ENCODE results near the gene SHC2. TPM values are rescaled to one million over a fixed set of nuclear protein-coding genes. Genes with fewer than 3 reads are reported as not detected.

Gene SHC2
- total and polyA plus RNA-seq, 2 of the 13 experiments (the other 11 are each of a cell fraction or from before 2014, with no cell fraction given), result 9.0 to 18.3 TPM

GRCh38 chr19:455031-455705, 5.7 kb downstream of the SHC2 start:
- DNase-seq (ENCODE audit: low spot score) (no peak), FAIRE-seq (no peak), ATAC-seq (no peak)
- Histone ChIP-seq H3K4me1 (ENCODE audit: insufficient read depth, low read length) (peaks cover 22% of the 10 kb centered on the region), H3K4me2 (ENCODE audit: low read depth, low read length) (no peak overlapping the region), H3K36me3 (replicated peaks in 1 of 2; ENCODE audit: control insufficient read depth in 1 of 2, insufficient read depth in 2 of 2, low read length in 2 of 2) (no peaks in the 10 kb centered on the region; a peak in 1 of 5 replicates), H3K9me3 (ENCODE audit: low read length) (no peaks in the 10 kb centered on the region), H3K4me3 (replicated peaks in 1 of 3; ENCODE audit: insufficient read depth in 1 of 3, low read depth in 2 of 3, low read length in 3 of 3) (no peak overlapping the region), H3K27me3 (ENCODE audit: control insufficient read depth in 1 of 2, insufficient read depth in 2 of 2, low read length in 2 of 2) (no peaks in the 10 kb centered on the region; a peak in 1 of 5 replicates), H3K27ac (ENCODE audit: extremely low read length, insufficient read depth, low read length) (no peak overlapping the region), H3K79me2 (ENCODE audit: insufficient read depth, low read length) (no peaks in the 10 kb centered on the region), H4K20me1 (ENCODE audit: insufficient read depth, low read length) (peaks cover 32% of the 10 kb centered on the region; the same call in 1 of the 2 replicates), H3K9ac (ENCODE audit: insufficient read depth, low read depth, low read length) (no peak overlapping the region), H2AFZ (ENCODE audit: low read length) (no peak overlapping the region)
- 97% methylated on average over 34 of the region's 39 CpGs for WGBS (ENCODE audit: low lambda C conversion rate)
- CTCF ChIA-PET (ENCODE audit: low intra/inter-chr PET ratio, low total read pairs), result no interaction called here
- TF ChIP-seq CENPX (CRISPR knock-in tag; IDR thresholded peaks at IDR 0.05) (no peak), ZNF629 (CRISPR knock-in tag; conservative IDR thresholded peaks at IDR 0.05) (peak; percentile 56)
- POLR2A ChIA-PET, result no interaction called here
- intact Hi-C loops (cut with micrococcal nuclease; ENCODE audit: unreplicated experiment) (no loop called here), in situ Hi-C loops (cut with HindIII; ENCODE audit: extremely low pct_ligation_motif_present, low pct_unique_long_range_greater_than_20kb) (no loop called here)
- BruUV-seq (replicated peaks), result no TSS peak

GRCh38 chr19:453606-454005, 7.2 kb downstream of the SHC2 start:
- no peak for DNase-seq (ENCODE audit: low spot score)
- peaks cover 15% of the 10 kb centered on the region for H3K4me1 ChIP-seq (ENCODE audit: insufficient read depth, low read length)
- H3K27me3 ChIP-seq (ENCODE audit: control insufficient read depth in 1 of 2, insufficient read depth in 2 of 2, low read length in 2 of 2), result no peaks in the 10 kb centered on the region
- in situ Hi-C loops (cut with HindIII; ENCODE audit: extremely low pct_ligation_motif_present, low pct_unique_long_range_greater_than_20kb) (no loop called here), intact Hi-C loops (cut with micrococcal nuclease; ENCODE audit: unreplicated experiment) (no loop called here)
- H3K79me2 ChIP-seq (ENCODE audit: insufficient read depth, low read length), result no peaks in the 10 kb centered on the region
- H3K27ac ChIP-seq (ENCODE audit: extremely low read length, insufficient read depth, low read length), result no peak overlapping the region
- H3K36me3 ChIP-seq (replicated peaks in 1 of 2; ENCODE audit: control insufficient read depth in 1 of 2, insufficient read depth in 2 of 2, low read length in 2 of 2), result no peaks in the 10 kb centered on the region; a peak in 1 of 5 replicates
- no peak overlapping the region for H2AFZ ChIP-seq (ENCODE audit: low read length)
- peaks cover 30% of the 10 kb centered on the region; the same call in 1 of the 2 replicates for H4K20me1 ChIP-seq (ENCODE audit: insufficient read depth, low read length)
- no peak for ATAC-seq
- H3K4me2 ChIP-seq (ENCODE audit: low read depth, low read length), result no peak overlapping the region
- ChIA-PET CTCF (ENCODE audit: low intra/inter-chr PET ratio, low total read pairs) (no interaction called here), POLR2A (no interaction called here)
- no TSS peak for BruUV-seq (replicated peaks)
- WGBS (ENCODE audit: low lambda C conversion rate), result 88% methylated on average over 17 of the region's 22 CpGs
- no peak overlapping the region for H3K9ac ChIP-seq (ENCODE audit: insufficient read depth, low read depth, low read length)
- TF ChIP-seq ZNF800 (CRISPR knock-in tag; IDR thresholded peaks at IDR 0.05) (no peak), ZNF503 (CRISPR knock-in tag; IDR thresholded peaks at IDR 0.05) (no peak), KLF16 (CRISPR knock-in tag; IDR thresholded peaks at IDR 0.05) (no peak), ZNF142 (CRISPR knock-in tag; IDR thresholded peaks at IDR 0.05) (no peak)
- FAIRE-seq, result no peak
- no peak overlapping the region for H3K4me3 ChIP-seq (replicated peaks in 1 of 3; ENCODE audit: insufficient read depth in 1 of 3, low read depth in 2 of 3, low read length in 3 of 3)
- H3K9me3 ChIP-seq (ENCODE audit: low read length), result no peaks in the 10 kb centered on the region
